GM12891 (cell line): ENCODE measurements around the gene MTTP.

Experiments
- POLR2A ChIP-seq: IDR thresholded peaks from 2 replicates; pipeline ENCODE4 v1.6.1; 2011; ENCODE audit warnings: low read depth, low read length, control low read depth
- TAF1 ChIP-seq: IDR thresholded peaks from 2 replicates; pipeline ENCODE4 v1.6.1; 2011; ENCODE audit warnings: low read depth, low read length, control low read depth

DNA sequence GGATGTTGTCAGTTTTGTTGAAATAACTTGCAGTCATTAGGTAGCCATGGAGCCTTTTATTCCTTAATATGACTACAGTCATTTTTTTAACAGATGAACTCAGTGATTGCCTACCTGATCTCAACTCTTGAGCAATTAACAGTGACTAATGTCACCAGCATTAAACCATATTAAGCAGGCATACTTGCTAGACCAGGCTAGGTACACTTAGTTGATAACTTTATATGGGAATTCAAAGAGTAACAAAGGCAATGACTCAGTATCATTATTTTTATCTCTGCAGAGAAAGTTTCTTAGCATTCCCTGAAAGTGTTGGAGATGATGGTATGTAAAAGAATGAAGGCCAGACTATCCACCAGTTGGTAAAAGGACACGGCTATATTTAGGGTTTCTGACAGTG, 83.2 kb downstream of the MTTP start, which contains the start of gene C4orf54:
- TF ChIP-seq TAF1 (no peak), POLR2A (no peak)
